Endodermal cell (in vitro differentiated cells): ENCODE data around the gene GRK6. TPM values are rescaled to one million over a fixed set of nuclear protein-coding genes. Genes with fewer than 3 reads are reported as not detected.

ENCODE experiments used
- DNase-seq: peaks from one replicate; pipeline ENCODE4 v3.0.0-alpha.2; 2017
- H3K27ac ChIP-seq: 2 replicates; pipeline ENCODE4 v1.5.1; 2013; ENCODE audit warnings: mild to moderate bottlenecking, low read depth, low read length, moderate library complexity
- H3K27me3 ChIP-seq: 2 replicates; pipeline ENCODE4 v1.6.1; 2013; ENCODE audit warnings: mild to moderate bottlenecking, low read length, moderate library complexity; ENCODE audit not compliant: insufficient read depth, control insufficient read depth, poor library complexity, severe bottlenecking
- H3K36me3 ChIP-seq: 2 replicates; pipeline ENCODE4 v1.7.0; 2013; ENCODE audit warnings: mild to moderate bottlenecking, low read length, moderate library complexity; ENCODE audit not compliant: control insufficient read depth, insufficient read depth
- H3K4me1 ChIP-seq: one replicate; pipeline ENCODE4 v1.7.0; 2013; ENCODE audit warnings: low read length; ENCODE audit not compliant: control insufficient read depth, insufficient read depth
- H3K4me3 ChIP-seq: 2 replicates; pipeline ENCODE4 v1.5.1; 2013; ENCODE audit warnings: mild to moderate bottlenecking, low read length, moderate library complexity
- H3K9ac ChIP-seq: 2 replicates; pipeline ENCODE4 v1.6.1; 2013; ENCODE audit warnings: mild to moderate bottlenecking, low read length, moderate library complexity; ENCODE audit not compliant: poor library complexity, severe bottlenecking; ENCODE audit errors: extremely low read depth
- H3K9me3 ChIP-seq: 2 replicates; pipeline ENCODE4 v1.6.1; 2013; ENCODE audit warnings: mild to moderate bottlenecking, low read length, moderate library complexity; ENCODE audit not compliant: control insufficient read depth
- H3K27ac Mint-ChIP-seq: 2 replicates; pipeline ENCODE4 v1.8.0; 2020; ENCODE audit warnings: mixed read lengths
- H3K27me3 Mint-ChIP-seq: 2 replicates; pipeline ENCODE4 v1.8.0; 2021; ENCODE audit warnings: mild to moderate bottlenecking, mixed read lengths; ENCODE audit not compliant: insufficient read depth
- H3K36me3 Mint-ChIP-seq: 2 replicates; pipeline ENCODE4 v1.8.0; 2020; ENCODE audit warnings: low read depth, mixed read lengths
- H3K4me1 Mint-ChIP-seq: 2 replicates; pipeline ENCODE4 v1.8.0; 2020; ENCODE audit warnings: mixed read lengths
- H3K4me3 Mint-ChIP-seq: 2 replicates; pipeline ENCODE4 v1.8.0; 2020; ENCODE audit warnings: mild to moderate bottlenecking, moderate library complexity, mixed read lengths
- H3K9me3 Mint-ChIP-seq: 2 replicates; pipeline ENCODE4 v1.8.0; 2020; ENCODE audit warnings: mild to moderate bottlenecking, mixed read lengths
- CTCF ChIP-seq: fragments of 200-600 bp; sonication (generic); conservative IDR thresholded peaks from 2 replicates; pipeline ENCODE4 v1.5.0; 2021; ENCODE audit warnings: antibody characterized with exemption, mild to moderate bottlenecking
- WGBS, 2 experiments: methylation state at CpG; one replicate each; pipeline versions ENCODE4 v1.1.5 to v1.1.7; 2013; ENCODE audit warnings: missing lambda C conversion rate in 2 of 2, mixed read lengths in 1 of 2; ENCODE audit not compliant: insufficient coverage in 1 of 2, insufficient read length in 1 of 2; 5-methylcytosine and 5-hydroxymethylcytosine counted together
- total RNA-seq, 2 donors: library from RNA; stranded (reverse); fragmentation: NEBNext Ultra II Directional in 1 of 2; extraction: Animal tissue kit (Norgen Biotek cat#: 25700) in 1 of 2; gene quantifications; 2 replicates in 1 of 2; 3 replicates in 1 of 2; pipeline ENCODE4 v1.2.1, GENCODE V29; 2021

Gene GRK6
- total RNA-seq, 2 donors from 2014 or later: 51.6 to 66.8 TPM

GRCh38 chr5:177434942-177435738, 8.7 kb downstream of the GRK6 start:
- H3K27ac Mint-ChIP-seq: no peak overlapping the region
- no peaks in the 10 kb centered on the region for H3K27me3 Mint-ChIP-seq
- H3K4me3 Mint-ChIP-seq: no peak overlapping the region
- Histone ChIP-seq H3K27me3 (no peaks in the 10 kb centered on the region), H3K9ac (no peak overlapping the region), H3K9me3 (no peaks in the 10 kb centered on the region), H3K27ac (no peak overlapping the region), H3K36me3 (peaks cover 43% of the 10 kb centered on the region), H3K4me1 (no peaks in the 10 kb centered on the region), H3K4me3 (no peak overlapping the region)
- H3K4me1 Mint-ChIP-seq: no peaks in the 10 kb centered on the region
- no peak for TF ChIP-seq CTCF
- WGBS, 2 experiments: 91 to 95% methylated on average over 8 to 20 of the region's 20 CpGs
- peaks cover 53% of the 10 kb centered on the region for H3K36me3 Mint-ChIP-seq
- no peak for DNase-seq
- H3K9me3 Mint-ChIP-seq: no peaks in the 10 kb centered on the region

- 91 to 92% methylated on average over 18 to 37 of the region's 37 CpGs for WGBS, 2 experiments
- H3K27ac ChIP-seq: no peak overlapping the region
- Mint-ChIP-seq H3K4me3 (no peak overlapping the region), H3K36me3 (peaks cover 47% of the 10 kb centered on the region), H3K9me3 (no peaks in the 10 kb centered on the region), H3K4me1 (no peaks in the 10 kb centered on the region), H3K27me3 (no peaks in the 10 kb centered on the region), H3K27ac (no peak overlapping the region)
- TF ChIP-seq CTCF: no peak
- H3K4me1 ChIP-seq: no peaks in the 10 kb centered on the region
- H3K4me3 ChIP-seq: no peak overlapping the region
- H3K9me3 ChIP-seq: no peaks in the 10 kb centered on the region
- DNase-seq: no peak
- no peaks in the 10 kb centered on the region for H3K27me3 ChIP-seq
- H3K9ac ChIP-seq: no peak overlapping the region
- peaks cover 43% of the 10 kb centered on the region for H3K36me3 ChIP-seq
Measured at GRCh38 chr5:177435847-177436536, 9.5 kb downstream of the GRK6 start.

GRCh38 chr5:177437623-177438022, 11.1 kb downstream of the GRK6 start:
- Histone ChIP-seq H3K27ac (no peak overlapping the region), H3K4me3 (no peak overlapping the region), H3K27me3 (no peaks in the 10 kb centered on the region), H3K9me3 (no peaks in the 10 kb centered on the region), H3K36me3 (peaks cover 35% of the 10 kb centered on the region), H3K9ac (no peak overlapping the region), H3K4me1 (no peaks in the 10 kb centered on the region)
- H3K4me3 Mint-ChIP-seq: no peak overlapping the region
- H3K27me3 Mint-ChIP-seq: no peaks in the 10 kb centered on the region
- H3K27ac Mint-ChIP-seq: no peak overlapping the region
- DNase-seq: no peak
- 88 to 95% methylated on average over 3 to 4 of the region's 4 CpGs for WGBS, 2 experiments
- TF ChIP-seq CTCF: no peak
- H3K36me3 Mint-ChIP-seq: peaks cover 49% of the 10 kb centered on the region
- H3K9me3 Mint-ChIP-seq: no peaks in the 10 kb centered on the region
- no peaks in the 10 kb centered on the region for H3K4me1 Mint-ChIP-seq
